HEK293T (cell line): ENCODE results near the gene ACP4.
"Not testable (repeated sequence)": the region's sequence is repeated elsewhere in the genome, so short reads cannot be mapped to it uniquely, and the experiment has no call there.

Experiments
- CTCF ChIA-PET: fragments of 350-600 bp; formaldehyde crosslinking; extraction: SDS; loops from one replicate; lab custom pipeline; 2021; ENCODE audit warnings: antibody characterized with exemption, inconsistent platforms; lab: Yijun Ruan, JAX
- POLR2A ChIA-PET: fragments of 350-600 bp; formaldehyde crosslinking; extraction: SDS; loops from one replicate; lab custom pipeline; 2020; ENCODE audit warnings: antibody characterized with exemption, inconsistent platforms; lab: Yijun Ruan, JAX
- DNase-seq: peaks from one replicate; pipeline ENCODE4 v3.0.0; 2012; ENCODE audit warnings: mixed read lengths; ENCODE audit errors: extremely low spot score
- ARNT ChIP-seq: fragments of 450-650 bp; IDR thresholded peaks from 2 replicates; pipeline ENCODE4 v1.6.1; 2017; ENCODE audit warnings: mild to moderate bottlenecking
- BHLHE40 ChIP-seq: fragments of 450-650 bp; IDR thresholded peaks from 2 replicates; pipeline ENCODE4 v1.6.1; 2016; ENCODE audit warnings: mild to moderate bottlenecking, moderate library complexity, borderline replicate concordance
- CTBP1 ChIP-seq: fragments of 450-650 bp; IDR thresholded peaks from 2 replicates; pipeline ENCODE4 v1.6.1; 2016; ENCODE audit warnings: borderline replicate concordance
- ELF4 ChIP-seq: fragments of 450-650 bp; IDR thresholded peaks from 2 replicates; pipeline ENCODE4 v1.6.1; 2017; ENCODE audit warnings: antibody characterized with exemption
- FOXA1 ChIP-seq: fragments of 450-650 bp; IDR thresholded peaks from 2 replicates; pipeline ENCODE4 v1.6.1; 2016; ENCODE audit warnings: mild to moderate bottlenecking
- FOXK2 ChIP-seq: fragments of 450-650 bp; IDR thresholded peaks from 2 replicates; pipeline ENCODE4 v1.6.1; 2016; ENCODE audit warnings: mild to moderate bottlenecking
- FOXM1 ChIP-seq: fragments of 450-650 bp; IDR thresholded peaks from 2 replicates; pipeline ENCODE4 v1.6.1; 2017; ENCODE audit warnings: mild to moderate bottlenecking, borderline replicate concordance
- HDGF ChIP-seq: fragments of 450-650 bp; IDR thresholded peaks from 2 replicates; pipeline ENCODE4 v1.6.1; 2017; ENCODE audit warnings: antibody characterized with exemption, borderline replicate concordance
- L3MBTL2 ChIP-seq: fragments of 450-650 bp; conservative IDR thresholded peaks from 2 replicates; pipeline ENCODE4 v1.6.1; 2016; ENCODE audit warnings: mild to moderate bottlenecking
- LEF1 ChIP-seq: fragments of 450-650 bp; IDR thresholded peaks from 2 replicates; pipeline ENCODE4 v1.6.1; 2017; ENCODE audit warnings: mild to moderate bottlenecking, borderline replicate concordance
- NFRKB ChIP-seq: fragments of 450-650 bp; IDR thresholded peaks from 2 replicates; pipeline ENCODE4 v1.6.1; 2016; ENCODE audit warnings: mild to moderate bottlenecking, moderate library complexity
- PKNOX1 ChIP-seq: fragments of 450-650 bp; IDR thresholded peaks from 2 replicates; pipeline ENCODE4 v1.6.1; 2016
- SP1 ChIP-seq: fragments of 450-650 bp; IDR thresholded peaks from 2 replicates; pipeline ENCODE4 v1.6.1; 2017
- SUZ12 ChIP-seq: fragments of 450-650 bp; IDR thresholded peaks from 2 replicates; pipeline ENCODE4 v1.6.1; 2016; ENCODE audit warnings: mild to moderate bottlenecking
- TARDBP ChIP-seq: fragments of 450-650 bp; IDR thresholded peaks from 2 replicates; pipeline ENCODE4 v1.6.1; 2016
- ZNF384 ChIP-seq: fragments of 450-650 bp; IDR thresholded peaks from 2 replicates; pipeline ENCODE4 v1.6.1; 2016

Gene ACP4

GRCh38 chr19:50764409-50764808, 25.8 kb upstream of the ACP4 start:
- CTCF ChIA-PET: interaction anchor here (0.6 to 0.8 kb wide), 2 partner anchors 40 to 75 kb away, joined by 3 to 5 read pairs; no protein-coding TSS in a partner anchor
- TF ChIP-seq NFRKB (no peak), FOXM1 (no peak), BHLHE40 (no peak), SUZ12 (no peak), SP1 (no peak), LEF1 (no peak), FOXA1 (no peak)
- DNase-seq: no peak
- POLR2A ChIA-PET: no interaction called here

DNA sequence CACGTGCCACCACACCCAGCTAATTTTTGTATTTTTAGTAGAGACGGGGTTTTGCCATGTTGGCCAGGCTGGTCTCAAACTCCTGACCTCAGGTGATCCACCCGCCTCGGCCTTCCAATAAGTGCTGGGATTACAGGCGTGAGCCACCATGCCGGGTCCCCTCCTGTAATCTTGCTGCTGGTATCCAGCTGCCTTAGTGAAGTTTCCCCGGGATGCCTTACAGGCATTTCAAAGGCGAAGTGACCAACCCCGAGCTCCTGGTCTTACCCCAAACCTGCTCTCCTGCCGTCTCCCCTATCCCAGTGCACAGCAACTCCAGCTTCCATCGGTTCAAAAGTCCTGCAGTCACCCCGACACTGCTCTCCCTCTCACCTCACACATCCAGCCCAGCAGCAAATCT, 23.5 kb upstream of the ACP4 start:
- CTCF ChIA-PET: interaction anchor here (0.7 kb wide), 1 partner anchor 508 kb away, joined by 13 read pairs; no protein-coding TSS in a partner anchor
- POLR2A ChIA-PET, DNase-seq: not testable (repeated sequence)

GRCh38 chr19:50767263-50767662, 23.0 kb upstream of the ACP4 start:
- DNase-seq, POLR2A ChIA-PET: not testable (repeated sequence)
- CTCF ChIA-PET: interaction anchor here (0.7 kb wide), 1 partner anchor 509 kb away, joined by 13 read pairs; no protein-coding TSS in a partner anchor

- TF ChIP-seq HDGF: no peak
- no peak for TF ChIP-seq SP1
- no peak for DNase-seq
- ChIA-PET POLR2A (no interaction called here), CTCF (no interaction called here)
Observed at GRCh38 chr19:50768277-50768676, 21.9 kb upstream of the ACP4 start.

- DNase-seq, CTCF ChIA-PET, POLR2A ChIA-PET: not testable (repeated sequence)
Observed at GRCh38 chr19:50770164-50770563, 20.1 kb upstream of the ACP4 start, which contains the start of gene GPR32. GPR32 (plus strand) TSS chr19:50770464; CDS start chr19:50770601, 137 bp downstream.

- no peak for TF ChIP-seq HDGF
- TF ChIP-seq SUZ12: no peak
- no peak for TF ChIP-seq ARNT
- no peak for TF ChIP-seq CTBP1
- no peak for TF ChIP-seq NFRKB
- CTCF ChIA-PET: no interaction called here
- POLR2A ChIA-PET: no interaction called here
- no peak for DNase-seq
Observed at GRCh38 chr19:50770888-50771287, 19.3 kb upstream of the ACP4 start.

GRCh38 chr19:50772476-50772875, 17.7 kb upstream of the ACP4 start:
- TF ChIP-seq SP1: no peak
- TF ChIP-seq TARDBP: no peak
- TF ChIP-seq FOXK2: no peak
- no peak for TF ChIP-seq ZNF384
- TF ChIP-seq SUZ12: no peak
- TF ChIP-seq ARNT: no peak
- no peak for TF ChIP-seq BHLHE40
- no peak for TF ChIP-seq L3MBTL2
- DNase-seq: no peak
- ChIA-PET CTCF (no interaction called here), POLR2A (interaction anchor here (0.8 kb wide), 1 partner anchor 97 kb away, joined by 4 read pairs; no protein-coding TSS in a partner anchor)

DNA sequence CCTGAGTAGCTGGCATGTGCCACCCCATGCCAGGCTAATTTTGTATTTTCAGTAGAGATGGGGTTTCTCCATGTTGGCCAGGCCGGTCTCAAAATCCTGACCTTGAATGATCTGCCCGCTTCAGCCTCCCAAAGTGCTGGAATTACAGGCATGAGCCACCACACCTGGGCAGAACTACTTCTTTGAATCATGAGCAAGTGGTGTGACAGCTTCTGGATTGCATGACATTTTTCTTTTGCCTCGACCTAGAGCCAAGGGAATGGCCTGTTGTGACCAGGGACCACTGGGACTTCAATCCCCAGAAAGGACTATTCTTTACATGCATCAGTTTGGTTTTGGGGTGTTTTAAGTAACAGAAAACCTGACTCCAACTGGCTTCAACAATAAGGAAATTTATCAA, 17.3 kb upstream of the ACP4 start:
- POLR2A ChIA-PET: interaction anchor here (0.8 kb wide), 1 partner anchor 98 kb away, joined by 4 read pairs; no protein-coding TSS in a partner anchor
- CTCF ChIA-PET: not testable (repeated sequence)

GRCh38 chr19:50773454-50773853, 16.8 kb upstream of the ACP4 start:
- CTCF ChIA-PET, DNase-seq: not testable (repeated sequence)
- POLR2A ChIA-PET: interaction anchor here (1.3 kb wide), 1 partner anchor 31 kb away, joined by 4 read pairs; no protein-coding TSS in a partner anchor

More for the DNA sequence above, 17.3 kb upstream of the ACP4 start:
- not testable (repeated sequence) for DNase-seq

DNA sequence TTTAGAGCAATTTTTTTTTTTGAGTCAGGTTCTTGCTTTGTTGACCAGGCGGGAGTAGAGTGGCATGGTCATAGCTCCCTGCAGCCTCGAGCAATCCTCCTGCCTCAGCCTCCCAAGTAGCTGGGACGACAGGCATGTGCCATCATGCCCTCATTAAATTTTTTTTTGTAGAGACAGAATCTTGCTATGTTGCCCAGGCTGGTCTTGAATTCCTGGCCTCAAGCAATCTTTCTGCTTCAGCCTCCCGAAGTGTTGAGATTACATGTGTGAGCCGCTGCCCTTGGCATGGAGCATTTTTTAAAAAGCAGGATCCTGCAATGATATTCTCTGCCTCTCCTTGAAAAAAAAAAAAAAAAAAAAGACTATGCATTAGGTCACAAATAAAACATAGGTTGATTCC, 14.1 kb upstream of the ACP4 start:
- CTCF ChIA-PET: interaction anchor here (0.6 kb wide), 1 partner anchor 229 kb away, joined by 3 read pairs; no protein-coding TSS in a partner anchor
- no peak for TF ChIP-seq ZNF384
- TF ChIP-seq SUZ12: no peak
- TF ChIP-seq FOXM1: no peak
- TF ChIP-seq L3MBTL2: no peak
- TF ChIP-seq BHLHE40: no peak
- no peak for TF ChIP-seq SP1
- TF ChIP-seq FOXK2: no peak
- TF ChIP-seq CTBP1: no peak
- TF ChIP-seq TARDBP: no peak
- no peak for TF ChIP-seq PKNOX1
- no peak for TF ChIP-seq NFRKB
- TF ChIP-seq ELF4: no peak
- TF ChIP-seq ARNT: no peak
- POLR2A ChIA-PET: no interaction called here
- no peak for DNase-seq
